Psoas muscle (tissue), 8 donors: ENCODE results near the gene HFM1. TPM values are rescaled to one million over a fixed set of nuclear protein-coding genes. Genes with fewer than 3 reads are reported as not detected.

Experiments used
- ATAC-seq, 4 donors: fragments of 200-7000 bp; cut with Tn5 transposase; one replicate each; pipeline ENCODE4 v1.9.1; 2020; ENCODE audit warnings: moderate library complexity in 3 of 4, mild to moderate bottlenecking in 2 of 4
- DNase-seq, 2 donors: peaks; one replicate each; pipeline ENCODE4 v3.0.0-alpha.2; 2020
- H3K27ac ChIP-seq: fragments of 200-600 bp; one replicate; pipeline ENCODE4 v1.8.0; 2022
- H3K27me3 ChIP-seq, 3 donors: fragments of 200-600 bp in 1 of 3; one replicate each; pipeline versions ENCODE4 v1.6.1 to v1.8.0; 2013 to 2022; ENCODE audit warnings: low read length in 2 of 3, mild to moderate bottlenecking in 2 of 3, moderate library complexity in 1 of 3; ENCODE audit not compliant: insufficient read depth in 3 of 3
- H3K36me3 ChIP-seq, 2 donors: fragments of 200-600 bp in 1 of 2; one replicate each; pipeline versions ENCODE4 v1.6.1 to v1.8.0; 2013 to 2022; ENCODE audit warnings: low read depth in 1 of 2, mild to moderate bottlenecking in 1 of 2, moderate library complexity in 1 of 2; ENCODE audit not compliant: insufficient read depth in 1 of 2
- H3K4me1 ChIP-seq: fragments of 200-600 bp; one replicate; pipeline ENCODE4 v1.8.0; 2022
- H3K4me3 ChIP-seq: fragments of 200-600 bp; one replicate; pipeline ENCODE4 v1.8.0; 2022; ENCODE audit warnings: mild to moderate bottlenecking
- H3K9me3 ChIP-seq: fragments of 200-600 bp; one replicate; pipeline ENCODE4 v1.8.0; 2022
- WGBS, 3 donors: extraction: QIAGEN DNeasy Blood & Tissue Kit; methylation state at CpG; one replicate each; pipeline versions ENCODE4 v1.1.6 to v1.1.7; 2013; 5-methylcytosine and 5-hydroxymethylcytosine counted together
- intact Hi-C, 2 donors: fragments of 100-400 bp; cut with DNase I; formaldehyde crosslinking; loops; one replicate each; pipeline versions ENCODE4 v1.11.0 to v1.14.2; 2022
- polyA plus RNA-seq, 3 donors: library from polyadenylated mRNA; stranded (reverse); fragments of 200-250 nt; gene quantifications; one replicate each; pipeline ENCODE4 v1.2.3, GENCODE V29; 2013
- total RNA-seq, 4 donors: library from RNA; stranded (reverse); fragmentation: NEBNext Ultra II Directional in 2 of 4; extraction: Animal tissue kit (Norgen Biotek cat#: 25700) in 2 of 4; gene quantifications; one replicate each; pipeline versions ENCODE4 v1.2.1 to v1.2.4, GENCODE V29; 2021 to 2023
- TF ChIP-seq, protein P1 (sequence below): fragments of 200-600 bp; IDR thresholded peaks from one replicate; pipeline ENCODE4 v1.8.0; 2022; ENCODE audit warnings: antibody characterized with exemption
- donor health status: healthy with polysubstance abuse.
- donor health status: DM: no; HTN: no; CAD: no; lungs with moderate emphysema.
- donor health status: Bipolar disorder and iron deficiency.
- donor health status: healthy.
- donor health status: DM: yes; HTN: yes; CAD: no.
- donor health status: DM: no; HTN: no; CAD: no.
- donor health status: DM: no; HTN: no; CAD: no.
- donor health status: DM: yes; HTN: yes; CAD: no.

Gene HFM1
- total and polyA plus RNA-seq, 7 donors, result 0.08 to 3.1 (median 1.3) TPM

DNA sequence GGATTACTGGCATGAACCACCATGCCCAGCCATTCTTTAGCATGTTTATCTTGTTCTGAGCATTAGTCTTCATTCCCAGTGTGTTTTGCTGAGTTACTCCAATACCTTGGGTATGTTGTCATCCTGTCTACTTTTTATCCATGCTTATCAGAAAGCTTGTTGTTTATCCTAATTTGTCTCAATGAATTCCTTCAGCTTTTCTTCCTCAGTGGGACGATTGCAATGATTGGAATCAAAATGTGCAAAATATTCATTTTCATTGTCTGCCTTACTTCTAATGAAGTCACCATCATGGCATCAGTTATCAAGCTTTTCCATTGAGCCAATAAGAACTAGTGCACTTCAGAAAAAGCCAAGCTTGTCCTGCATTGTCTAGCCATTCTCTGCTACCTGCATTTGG is 170.5 kb downstream of the HFM1 start:
- TF ChIP-seq, protein P1, sequence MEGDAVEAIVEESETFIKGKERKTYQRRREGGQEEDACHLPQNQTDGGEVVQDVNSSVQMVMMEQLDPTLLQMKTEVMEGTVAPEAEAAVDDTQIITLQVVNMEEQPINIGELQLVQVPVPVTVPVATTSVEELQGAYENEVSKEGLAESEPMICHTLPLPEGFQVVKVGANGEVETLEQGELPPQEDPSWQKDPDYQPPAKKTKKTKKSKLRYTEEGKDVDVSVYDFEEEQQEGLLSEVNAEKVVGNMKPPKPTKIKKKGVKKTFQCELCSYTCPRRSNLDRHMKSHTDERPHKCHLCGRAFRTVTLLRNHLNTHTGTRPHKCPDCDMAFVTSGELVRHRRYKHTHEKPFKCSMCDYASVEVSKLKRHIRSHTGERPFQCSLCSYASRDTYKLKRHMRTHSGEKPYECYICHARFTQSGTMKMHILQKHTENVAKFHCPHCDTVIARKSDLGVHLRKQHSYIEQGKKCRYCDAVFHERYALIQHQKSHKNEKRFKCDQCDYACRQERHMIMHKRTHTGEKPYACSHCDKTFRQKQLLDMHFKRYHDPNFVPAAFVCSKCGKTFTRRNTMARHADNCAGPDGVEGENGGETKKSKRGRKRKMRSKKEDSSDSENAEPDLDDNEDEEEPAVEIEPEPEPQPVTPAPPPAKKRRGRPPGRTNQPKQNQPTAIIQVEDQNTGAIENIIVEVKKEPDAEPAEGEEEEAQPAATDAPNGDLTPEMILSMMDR, result no peak
- WGBS, 3 donors, result 52 to 72% (median 64%) methylated on average over 1 of the region's 1 CpG
- intact Hi-C loops, result no loop called here
- Histone ChIP-seq H3K4me3 (no peak overlapping the region), H3K9me3 (no peaks in the 10 kb centered on the region), H3K36me3 (no peaks in the 10 kb centered on the region), H3K27me3 (no peaks in the 10 kb centered on the region), H3K27ac (no peak overlapping the region), H3K4me1 (no peaks in the 10 kb centered on the region)
- DNase-seq (no peak), ATAC-seq (no peak)

- Histone ChIP-seq H3K27ac (no peak overlapping the region), H3K4me1 (no peaks in the 10 kb centered on the region), H3K36me3 (no peaks in the 10 kb centered on the region), H3K27me3 (no peaks in the 10 kb centered on the region), H3K4me3 (no peak overlapping the region), H3K9me3 (no peaks in the 10 kb centered on the region)
- WGBS, 3 donors, result 89 to 93% (median 93%) methylated on average over 7 of the region's 7 CpGs
- DNase-seq (no peak), ATAC-seq (no peak)
- intact Hi-C loops, result no loop called here
- TF ChIP-seq, protein P1, result no peak
Measured at GRCh38 chr1:91226741-91227140, 177.9 kb downstream of the HFM1 start.

- H3K27ac ChIP-seq, result no peak overlapping the region
- H3K4me1 ChIP-seq, result no peaks in the 10 kb centered on the region
- 78 to 82% (median 81%) methylated on average over 4 of the region's 4 CpGs for WGBS, 3 donors
Measured at GRCh38 chr1:91224878-91225277, 179.8 kb downstream of the HFM1 start.

DNA sequence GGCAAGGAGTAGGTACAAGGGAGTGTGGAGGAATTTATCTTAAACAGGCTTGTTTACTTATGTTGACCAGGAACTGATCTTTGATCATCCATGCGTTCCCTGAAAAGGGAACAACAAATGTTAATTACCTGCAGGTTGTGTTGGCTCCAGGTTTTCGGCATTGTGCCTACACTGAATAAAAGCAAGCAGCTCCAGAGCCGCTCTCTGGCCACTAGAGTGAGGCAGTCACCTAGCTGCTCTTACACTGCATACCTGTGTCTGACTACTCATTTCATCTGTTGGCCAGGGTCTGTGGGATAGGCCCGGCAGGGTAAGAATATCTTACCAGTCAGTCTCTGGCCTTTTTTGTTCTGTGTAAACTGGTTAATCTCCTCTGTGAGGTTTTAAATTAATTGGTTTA is 183.6 kb downstream of the HFM1 start:
- TF ChIP-seq, protein P1, result no peak
- Histone ChIP-seq H3K36me3 (no peaks in the 10 kb centered on the region), H3K27me3 (no peaks in the 10 kb centered on the region), H3K9me3 (no peaks in the 10 kb centered on the region), H3K4me3 (no peak overlapping the region), H3K4me1 (no peaks in the 10 kb centered on the region), H3K27ac (no peak overlapping the region)
- ATAC-seq (no peak), DNase-seq (no peak)
- 92 to 97% (median 97%) methylated on average over 4 of the region's 4 CpGs for WGBS, 3 donors
- intact Hi-C loops, result no loop called here

More at GRCh38 chr1:91224878-91225277, 179.8 kb downstream of the HFM1 start:
- Histone ChIP-seq H3K9me3 (no peaks in the 10 kb centered on the region), H3K27me3 (no peaks in the 10 kb centered on the region), H3K4me3 (no peak overlapping the region), H3K36me3 (no peaks in the 10 kb centered on the region)
- TF ChIP-seq, protein P1, result no peak
- ATAC-seq (no peak), DNase-seq (no peak)
- intact Hi-C loops, result no loop called here

DNA sequence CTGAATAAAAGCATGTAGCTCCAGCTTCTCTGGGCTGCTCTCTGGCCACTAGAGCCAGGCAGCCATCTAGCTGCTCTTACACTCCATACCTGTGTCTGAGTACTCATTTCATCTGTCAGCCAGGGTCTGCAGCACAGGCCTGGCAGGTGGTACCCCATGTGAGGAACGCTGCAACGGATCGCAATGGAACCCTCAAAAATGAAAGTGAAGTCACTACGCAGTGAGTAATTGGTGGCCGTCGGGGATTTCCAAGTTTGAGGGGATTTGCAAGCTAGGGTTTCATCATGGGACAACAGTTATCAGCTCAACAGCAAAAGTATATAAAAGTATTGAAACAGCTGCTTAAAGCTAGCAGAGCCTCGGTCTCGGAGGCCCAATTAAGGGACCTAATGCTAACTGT is 186.7 kb downstream of the HFM1 start:
- 77 to 91% (median 85%) methylated on average over 8 of the region's 8 CpGs for WGBS, 3 donors
- ATAC-seq, result no peak
- no peaks in the 10 kb centered on the region for H3K27me3 ChIP-seq
- H3K9me3 ChIP-seq, result no peaks in the 10 kb centered on the region
- H3K4me3 ChIP-seq, result no peak overlapping the region
- DNase-seq, result no peak
- H3K27ac ChIP-seq, result no peak overlapping the region
- H3K4me1 ChIP-seq, result no peaks in the 10 kb centered on the region
- TF ChIP-seq, protein P1, result no peak
- intact Hi-C loops, result no loop called here
- H3K36me3 ChIP-seq, result no peaks in the 10 kb centered on the region
